SW 1271 (cell line): Measurements from ENCODE around the gene FDX1.

Source experiments
- DNase-seq, 2 experiments: peaks; one replicate each; lab custom pipeline; 2025; lab: John Stamatoyannopoulos, UW

The FDX1 gene

DNA sequence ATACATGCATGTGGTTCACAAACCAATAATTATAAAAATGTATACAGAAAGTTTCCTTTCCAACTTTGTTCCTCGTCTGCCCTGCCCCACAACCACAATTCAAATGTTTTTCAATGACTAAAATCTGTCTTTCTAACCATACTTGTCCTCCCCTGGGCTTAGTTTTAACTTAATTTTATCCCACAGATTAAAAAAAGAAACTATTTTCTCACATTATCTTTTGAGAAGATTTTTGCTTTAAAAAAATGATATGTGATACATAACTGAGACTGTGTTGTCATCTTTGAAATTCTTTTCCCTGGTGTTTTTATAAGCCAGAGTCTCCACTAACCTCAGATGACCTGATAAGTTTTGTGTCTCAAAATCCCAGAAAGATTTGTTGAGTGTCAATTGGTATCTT lies 79.0 kb downstream of the FDX1 start:
- no peak for DNase-seq

- no peak for DNase-seq
Measured at GRCh38 chr11:110509472-110509871, 79.7 kb downstream of the FDX1 start.

- no peak for DNase-seq
Measured at GRCh38 chr11:110512026-110512425, 82.3 kb downstream of the FDX1 start.

GRCh38 chr11:110513259-110513801 lies 83.6 kb downstream of the FDX1 start:
- no peak for DNase-seq

DNA sequence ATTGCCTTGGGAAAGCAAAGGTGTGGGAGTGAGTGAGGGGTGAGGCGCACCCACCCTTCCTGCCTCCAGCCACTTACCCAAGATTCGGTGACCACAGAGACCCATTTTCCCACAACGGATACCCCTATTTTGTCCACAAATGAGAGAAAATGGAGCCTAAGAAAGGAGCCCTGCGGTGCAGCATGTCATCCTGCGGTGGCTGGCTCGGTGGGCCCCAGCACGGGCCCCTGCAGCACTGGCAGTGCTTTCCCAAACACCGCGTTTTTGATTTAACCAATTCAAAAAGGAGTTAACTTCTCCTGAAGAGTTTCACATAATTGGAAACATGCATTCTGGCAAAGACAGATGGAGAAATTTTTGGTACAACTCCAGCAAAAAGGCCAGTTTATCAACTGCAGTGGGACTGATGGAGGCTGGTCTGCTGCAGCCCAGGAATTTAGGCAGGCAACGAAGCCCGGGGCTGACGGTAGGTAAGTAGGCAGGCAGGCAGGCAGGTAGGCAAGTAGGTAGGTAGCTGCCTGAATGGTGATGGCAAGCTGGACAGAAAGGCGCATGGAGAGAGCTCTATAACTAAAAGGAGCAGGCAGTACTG lies 84.2 kb downstream of the FDX1 start:
- no peak for DNase-seq
